Measurements from ENCODE around the gene MED4. TPM values are rescaled to one million over a fixed set of nuclear protein-coding genes. Genes with fewer than 3 reads are reported as not detected.

MED4 gene
- total and polyA plus RNA-seq, 2 experiments from 2014 or later: 29.0 to 92.5 TPM

GRCh38 chr13:48108106-48108505 is 13.2 kb upstream of the MED4 start:
- no peaks in the 10 kb centered on the region for H4K20me1 ChIP-seq (replicated peaks; ENCODE audit: insufficient read depth)
- Mint-ChIP-seq H3K4me3 (no peak overlapping the region), H3K9me3 (no peaks in the 10 kb centered on the region), H3K4me1 (no peaks in the 10 kb centered on the region), H3K36me3 (ENCODE audit: low read depth) (no peaks in the 10 kb centered on the region), H3K27me3 (ENCODE audit: insufficient read depth, low read depth, poor library complexity) (peaks cover 2% of the 10 kb centered on the region), H3K27ac (no peak overlapping the region)
- no peak overlapping the region for H3K4me3 ChIP-seq
- H3K36me3 ChIP-seq (ENCODE audit: insufficient read depth): no peaks in the 10 kb centered on the region
- H3K27ac ChIP-seq (ENCODE audit: low read depth): no peak overlapping the region
- DNase-seq (ENCODE audit: low spot score): no peak
- no peak overlapping the region for H2AFZ ChIP-seq
- H3K27me3 ChIP-seq (ENCODE audit: insufficient read depth): no peaks in the 10 kb centered on the region
- no peak for TF ChIP-seq JUNB (IDR thresholded peaks at IDR 0.05; ENCODE audit: unreplicated experiment)
- TF ChIP-seq EZH2 (IDR thresholded peaks at IDR 0.05; ENCODE audit: low read depth, unreplicated experiment): no peak
- no peak for TF ChIP-seq POLR2AphosphoS5 (IDR thresholded peaks at IDR 0.05; ENCODE audit: low read depth)
- no peak for TF ChIP-seq ZNF114 (CRISPR knock-in tag; IDR thresholded peaks at IDR 0.05)
- TF ChIP-seq CREB1 (CRISPR knock-in tag; IDR thresholded peaks at IDR 0.05; ENCODE audit: low read depth): no peak
- no peak for TF ChIP-seq STAT1 (IDR thresholded peaks at IDR 0.05; ENCODE audit: unreplicated experiment)
- no peak for TF ChIP-seq NANOG (IDR thresholded peaks at IDR 0.05; ENCODE audit: borderline replicate concordance)
- no peak for TF ChIP-seq CTCF (conservative IDR thresholded peaks at IDR 0.05; ENCODE audit: low read depth in 2 of 2)
- TF ChIP-seq REST (IDR thresholded peaks at IDR 0.05; ENCODE audit: unreplicated experiment): no peak
- no peak overlapping the region for H3K4me2 ChIP-seq
- no peaks in the 10 kb centered on the region for H3K79me2 ChIP-seq (replicated peaks; ENCODE audit: insufficient read depth)
- no peak for ATAC-seq
- H3F3A ChIP-seq (replicated peaks; ENCODE audit: low read depth): no peaks in the 10 kb centered on the region
- no peaks in the 10 kb centered on the region; the same call in 1 of the 2 replicates for H3K9me2 ChIP-seq (ENCODE audit: insufficient read depth)
- H3K4me1 ChIP-seq (ENCODE audit: insufficient read depth): no peaks in the 10 kb centered on the region

- no peaks in the 10 kb centered on the region; the same call in 1 of the 2 replicates for H4K20me1 ChIP-seq (replicated peaks; ENCODE audit: insufficient read depth)
- H3K36me3 Mint-ChIP-seq (ENCODE audit: low read depth): peaks cover 3% of the 10 kb centered on the region; the same call in 1 of the 3 replicates
- no peak overlapping the region for H3K4me3 Mint-ChIP-seq
- H3K4me3 ChIP-seq: no peak overlapping the region
- H3K27me3 Mint-ChIP-seq (ENCODE audit: insufficient read depth, low read depth, poor library complexity): peaks cover 3% of the 10 kb centered on the region
- H2AFZ ChIP-seq: no peak overlapping the region
- H3K4me1 Mint-ChIP-seq: peaks cover 19% of the 10 kb centered on the region; the same call in 2 of the 3 replicates
- H3K36me3 ChIP-seq (ENCODE audit: insufficient read depth): no peaks in the 10 kb centered on the region
- H3K27ac Mint-ChIP-seq: no peak overlapping the region
- peaks cover 20% of the 10 kb centered on the region for H3K79me2 ChIP-seq (replicated peaks; ENCODE audit: insufficient read depth)
- DNase-seq (ENCODE audit: low spot score): no peak
- no peak overlapping the region for H3K4me2 ChIP-seq
- no peaks in the 10 kb centered on the region for H3K9me3 Mint-ChIP-seq
- H3K27me3 ChIP-seq (ENCODE audit: insufficient read depth): no peaks in the 10 kb centered on the region
- no peaks in the 10 kb centered on the region; the same call in 1 of the 2 replicates for H3K9me2 ChIP-seq (ENCODE audit: insufficient read depth)
- H3K27ac ChIP-seq (ENCODE audit: low read depth): no peak overlapping the region
- no peaks in the 10 kb centered on the region for H3F3A ChIP-seq (replicated peaks; ENCODE audit: low read depth)
- H3K4me1 ChIP-seq (ENCODE audit: insufficient read depth): peaks cover 13% of the 10 kb centered on the region
- ATAC-seq: no peak
- TF ChIP-seq POLR2AphosphoS5 (IDR thresholded peaks at IDR 0.05; ENCODE audit: low read depth) (no peak), ETS1 (IDR thresholded peaks at IDR 0.05) (no peak), NANOG (IDR thresholded peaks at IDR 0.05; ENCODE audit: borderline replicate concordance) (no peak)
These were observed 2.9 kb upstream of the MED4 start for GRCh38 chr13:48097793-48098192.
